Prostate gland (tissue), 2 donors: ENCODE results near the gene KAT8. TPM values are rescaled to one million over a fixed set of nuclear protein-coding genes. Genes with fewer than 3 reads are reported as not detected.
"Not testable (repeated sequence)": the region's sequence is repeated elsewhere in the genome, so short reads cannot be mapped to it uniquely, and the experiment has no call there.

ENCODE experiments used
- DNase-seq: peaks from one replicate; pipeline ENCODE4 v3.0.0-alpha.2; 2019; ENCODE audit warnings: low spot score
- H3K27ac ChIP-seq, 2 donors: fragments of 200-600 bp; sonication (generic); 2 replicates each; pipeline ENCODE4 v1.5.1; 2017 to 2019
- H3K27me3 ChIP-seq: fragments of 200-600 bp; sonication (generic); replicated peaks from 2 replicates; pipeline ENCODE4 v1.5.1; 2019; ENCODE audit not compliant: insufficient read depth
- H3K36me3 ChIP-seq, 2 donors: fragments of 200-600 bp; sonication (generic); 1 replicate in 1 of 2; 2 replicates in 1 of 2; pipeline versions ENCODE4 v1.5.1 to v1.8.1; 2017 to 2019
- H3K4me1 ChIP-seq: fragments of 200-600 bp; sonication (generic); replicated peaks from 2 replicates; pipeline ENCODE4 v1.5.1; 2019
- H3K4me3 ChIP-seq, 2 donors: fragments of 200-600 bp; sonication (generic); 2 replicates each; pipeline ENCODE4 v1.5.1; 2017 to 2019
- H3K9me3 ChIP-seq: fragments of 200-600 bp; sonication (generic); 2 replicates; pipeline ENCODE4 v1.5.1; 2017
- CTCF ChIP-seq, 4 experiments: fragments of 200-600 bp in 2 of 4; fragments of 450-650 bp in 2 of 4; sonication (generic) in 2 of 4; IDR thresholded peaks; 1 replicate in 3 of 4; 2 replicates in 1 of 4; pipeline ENCODE4 v1.5.1; 2016 to 2019; ENCODE audit warnings: antibody characterized with exemption in 4 of 4, mild to moderate bottlenecking in 2 of 4, moderate library complexity in 2 of 4
- POLR2A ChIP-seq: fragments of 450-650 bp; IDR thresholded peaks from one replicate; pipeline ENCODE4 v1.6.1; 2016; ENCODE audit warnings: antibody characterized with exemption, mild to moderate bottlenecking
- POLR2AphosphoS5 ChIP-seq: sonication (generic); formaldehyde crosslinking; IDR thresholded peaks from one replicate; pipeline ENCODE4 v1.6.1; 2017; ENCODE audit warnings: antibody characterized with exemption
- WGBS: methylation state at CpG from one replicate; pipeline ENCODE4 v1.1.5; 2018; 5-methylcytosine and 5-hydroxymethylcytosine counted together
- intact Hi-C: fragments of 100-400 bp; cut with DNase I; formaldehyde crosslinking; loops from one replicate; pipeline ENCODE4 v1.14.2; 2022
- total RNA-seq, 2 donors: library from RNA; depleted of rRNA; stranded (reverse); fragments of >200 nt; gene quantifications; one replicate each; pipeline ENCODE4 v1.1.0, GENCODE V29; 2016

The KAT8 gene
- total RNA-seq, 2 donors from 2014 or later = 92.6 to 115 TPM

GRCh38 chr16:31133046-31133501 is 15.6 kb downstream of the KAT8 start:
- no peaks in the 10 kb centered on the region for H3K27me3 ChIP-seq

GRCh38 chr16:31134091-31134571 is 16.7 kb downstream of the KAT8 start:
- H3K4me3 ChIP-seq = peak overlapping the region; percentile 62 to 69
- peak overlapping the region; percentile 92 to 94 for H3K27ac ChIP-seq
- no peaks in the 10 kb centered on the region for H3K36me3 ChIP-seq
- H3K4me1 ChIP-seq = peaks cover 24% of the 10 kb centered on the region
- 22% methylated on average over 5 of the region's 5 CpGs for WGBS
- TF ChIP-seq POLR2AphosphoS5 = no peak
- TF ChIP-seq CTCF (IDR thresholded peaks at IDR 0.05) = no peak
- no peak for TF ChIP-seq POLR2A
- no peak for DNase-seq
- intact Hi-C loops = no loop called here
- H3K27me3 ChIP-seq = no peaks in the 10 kb centered on the region
- no peaks in the 10 kb centered on the region for H3K9me3 ChIP-seq

More at GRCh38 chr16:31133046-31133501, 15.6 kb downstream of the KAT8 start:
- Histone ChIP-seq H3K4me3 (no peak overlapping the region), H3K9me3 (no peaks in the 10 kb centered on the region), H3K36me3 (no peaks in the 10 kb centered on the region), H3K27ac (peak overlapping the region; percentile 92 to 94), H3K4me1 (peaks cover 31% of the 10 kb centered on the region)
- TF ChIP-seq POLR2A (no peak), POLR2AphosphoS5 (no peak)
- DNase-seq = no peak
- intact Hi-C loops = no loop called here
- 84% methylated on average over 6 of the region's 6 CpGs for WGBS

DNA sequence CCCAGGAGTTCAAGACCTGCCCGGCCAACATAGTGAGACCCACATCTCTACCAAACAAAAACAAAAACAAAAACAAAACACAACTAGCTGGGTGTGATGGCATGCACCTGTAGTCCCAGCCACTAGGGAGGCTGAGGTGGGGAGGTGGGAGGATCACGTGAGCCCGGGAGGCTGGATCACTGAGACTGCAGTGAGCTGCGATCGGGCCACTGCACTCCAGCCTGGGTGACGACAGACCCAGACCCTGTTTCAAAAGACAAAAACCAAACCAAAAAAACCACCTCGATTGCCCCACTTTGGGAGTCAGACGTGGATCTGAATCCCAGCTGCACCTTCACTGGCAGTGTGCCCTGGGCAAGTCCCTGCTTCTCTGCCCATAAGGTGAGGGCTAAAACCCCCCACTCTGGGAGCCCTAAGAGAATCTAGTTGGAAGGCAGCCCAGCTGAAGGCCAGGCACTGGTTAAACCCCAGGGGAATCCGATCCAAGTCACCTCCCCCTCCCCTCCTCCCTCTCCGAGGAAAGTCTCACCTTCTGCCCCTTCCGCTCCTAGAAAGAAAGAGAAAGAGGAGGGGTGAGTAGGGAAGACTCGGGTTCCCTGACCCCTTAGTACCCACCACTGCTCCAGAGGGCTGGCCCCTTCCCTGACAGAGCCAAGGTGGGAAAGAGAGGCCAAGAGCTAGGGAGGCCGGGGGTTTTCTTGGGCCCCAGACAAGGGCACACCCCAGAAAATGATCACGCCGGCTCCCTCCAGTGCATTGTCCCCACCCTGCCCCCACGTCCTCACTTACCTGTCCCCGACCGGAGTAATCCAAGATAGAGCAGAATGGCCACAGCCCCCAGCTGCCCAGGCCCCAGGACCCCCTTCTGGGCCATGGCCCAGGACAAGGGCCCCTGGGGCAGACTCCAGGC is 17.4 kb downstream of the KAT8 start:
- 15% methylated on average over 18 of the region's 18 CpGs for WGBS
- no peaks in the 10 kb centered on the region for H3K36me3 ChIP-seq
- intact Hi-C loops = no loop called here
- H3K4me1 ChIP-seq = peaks cover 16% of the 10 kb centered on the region
- TF ChIP-seq CTCF (IDR thresholded peaks at IDR 0.05) (peak in 2 of 4 experiments; percentile 58), POLR2AphosphoS5 (peak; percentile 53), POLR2A (peak; percentile 54)
- H3K27ac ChIP-seq = peak overlapping the region; percentile 92 to 94
- peak overlapping the region; percentile 62 to 69 for H3K4me3 ChIP-seq
- H3K27me3 ChIP-seq = no peaks in the 10 kb centered on the region
- peak; percentile 64 for DNase-seq
- no peaks in the 10 kb centered on the region for H3K9me3 ChIP-seq

GRCh38 chr16:31135535-31136286 is 18.2 kb downstream of the KAT8 start, which contains the start of gene PRSS8:
Gene PRSS8 (minus strand): TSS chr16:31135727. CDS start chr16:31135498, 229 bp downstream.
- TF ChIP-seq CTCF (IDR thresholded peaks at IDR 0.05) (peak in 1 of 4 experiments; percentile 6), POLR2A (peak; percentile 98), POLR2AphosphoS5 (peak; percentile 88)
- DNase-seq = peak; percentile 92
- WGBS = 20% methylated on average over 22 of the region's 22 CpGs
- Histone ChIP-seq H3K27me3 (no peaks in the 10 kb centered on the region), H3K4me1 (peaks cover 8% of the 10 kb centered on the region), H3K36me3 (no peaks in the 10 kb centered on the region), H3K4me3 (peak within 1 kb of the TSS; percentile 62 to 69), H3K27ac (peak within 1 kb of the TSS; percentile 92 to 94), H3K9me3 (no peaks in the 10 kb centered on the region)
- intact Hi-C loops = no loop called here

DNA sequence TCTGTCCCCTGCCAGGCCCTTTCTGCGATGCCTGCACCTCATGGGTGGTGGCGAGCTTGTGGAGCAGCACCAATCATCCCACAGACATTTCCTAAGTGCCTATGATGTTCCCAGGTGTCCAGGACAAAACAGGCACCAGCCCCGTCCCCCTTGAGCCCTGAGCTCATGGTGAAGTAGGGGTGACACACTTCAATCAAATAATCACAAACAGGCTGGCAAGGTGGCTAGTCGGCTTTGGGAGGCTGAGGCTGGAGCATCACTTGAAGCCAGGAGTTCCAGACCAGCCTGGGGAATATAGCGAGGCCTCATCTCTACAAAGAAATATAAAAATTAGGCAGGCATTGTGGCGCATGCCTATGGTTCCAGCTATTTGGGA is 18.8 kb downstream of the KAT8 start:
- H3K4me1 ChIP-seq = peaks cover 9% of the 10 kb centered on the region
- WGBS = 77% methylated on average over 6 of the region's 6 CpGs

GRCh38 chr16:31136822-31137499 is 19.5 kb downstream of the KAT8 start:
- H3K4me1 ChIP-seq = peaks cover 15% of the 10 kb centered on the region
- DNase-seq, H3K9me3 ChIP-seq, intact Hi-C loops, H3K27ac ChIP-seq, H3K4me3 ChIP-seq, H3K36me3 ChIP-seq, H3K27me3 ChIP-seq: not testable (repeated sequence)
- 92% methylated on average over 20 of the region's 20 CpGs for WGBS

More for the DNA sequence above, 18.8 kb downstream of the KAT8 start:
- intact Hi-C loops = no loop called here
- TF ChIP-seq CTCF (IDR thresholded peaks at IDR 0.05) (no peak), POLR2AphosphoS5 (no peak), POLR2A (no peak)
- no peaks in the 10 kb centered on the region for H3K9me3 ChIP-seq
- DNase-seq = no peak
- no peaks in the 10 kb centered on the region for H3K36me3 ChIP-seq
- H3K4me3 ChIP-seq = no peak overlapping the region
- peak overlapping the region in 1 of 2 donors; percentile 92 for H3K27ac ChIP-seq
- H3K27me3 ChIP-seq = no peaks in the 10 kb centered on the region
